Activated T-cell treated with anti-CD3 and anti-CD28 coated beads, Interleukin-2, amount 50 U/mL, for 72 hours (primary cell): ENCODE measurements around the gene FFAR3. TPM values are rescaled to one million over a fixed set of nuclear protein-coding genes. Genes with fewer than 3 reads are reported as not detected.

ENCODE experiments used
- ATAC-seq, 2 donors: fragments of 150-1000 bp; cut with Tn5 transposase; replicated peaks in 1 of 2; 2 replicates each; pipeline ENCODE4 v1.10.0; 2021; ENCODE audit warnings: moderate library complexity in 2 of 2, mild to moderate bottlenecking in 1 of 2
- DNase-seq, 2 donors: peaks; one replicate each; pipeline ENCODE4 v3.0.0; 2021 to 2022; ENCODE audit warnings: mixed read lengths in 1 of 2
- H3K27ac Mint-ChIP-seq: one replicate; pipeline ENCODE4 v1.8.0; 2022; ENCODE audit warnings: mild to moderate bottlenecking, moderate library complexity, mixed read lengths
- H3K27me3 Mint-ChIP-seq: one replicate; pipeline ENCODE4 v1.8.0; 2022; ENCODE audit warnings: low read depth, mixed read lengths
- H3K36me3 Mint-ChIP-seq, 2 donors: one replicate each; pipeline ENCODE4 v1.8.0; 2022; ENCODE audit warnings: mixed read lengths in 2 of 2, mild to moderate bottlenecking in 1 of 2; ENCODE audit not compliant: insufficient read depth in 2 of 2
- H3K4me1 Mint-ChIP-seq: one replicate; pipeline ENCODE4 v1.8.0; 2022; ENCODE audit warnings: low read depth, mixed read lengths
- H3K4me3 Mint-ChIP-seq, 2 donors: one replicate each; pipeline ENCODE4 v1.8.0; 2022; ENCODE audit warnings: mild to moderate bottlenecking in 2 of 2, mixed read lengths in 2 of 2, moderate library complexity in 2 of 2
- H3K9me3 Mint-ChIP-seq, 2 donors: one replicate each; pipeline ENCODE4 v1.8.0; 2022; ENCODE audit warnings: mixed read lengths in 2 of 2
- total RNA-seq, 2 donors: library from RNA; stranded (reverse); gene quantifications; one replicate each; pipeline ENCODE4 v1.2.3, GENCODE V29; 2022

The FFAR3 gene
- total RNA-seq, 2 donors from 2014 or later = 6.6 to 8.8 TPM

- peaks cover 26% of the 10 kb centered on the region for H3K4me1 Mint-ChIP-seq
Observed at GRCh38 chr19:35408284-35409171, 50.3 kb downstream of the FFAR3 start.

DNA sequence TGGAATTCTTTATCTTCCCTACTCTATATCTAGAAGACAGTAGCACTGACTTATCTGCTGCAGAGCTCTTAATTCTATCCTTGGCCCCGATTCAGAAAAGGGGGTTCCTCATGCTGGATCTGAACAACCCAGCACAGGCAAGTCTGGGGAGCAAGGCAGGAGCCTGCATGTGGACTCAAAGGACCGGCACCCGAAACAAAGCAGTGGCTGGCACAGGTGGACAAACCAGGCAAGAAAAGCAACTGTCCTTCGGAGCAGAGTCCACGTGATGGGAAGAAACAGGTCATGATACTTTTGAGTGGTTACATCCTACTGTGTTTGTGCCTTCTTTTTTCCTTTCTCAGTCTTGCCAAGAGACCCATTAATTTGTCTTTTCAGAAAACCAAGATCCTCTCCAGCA is 50.9 kb downstream of the FFAR3 start:
- H3K36me3 Mint-ChIP-seq = peaks cover 3 to 6% of the 10 kb centered on the region in 2 donors

More at GRCh38 chr19:35408284-35409171, 50.3 kb downstream of the FFAR3 start:
- peaks cover 3 to 6% of the 10 kb centered on the region in 2 donors for H3K36me3 Mint-ChIP-seq
- ATAC-seq = no peak
- no peak overlapping the region for H3K4me3 Mint-ChIP-seq
- no peak overlapping the region for H3K27ac Mint-ChIP-seq
- peaks cover 1 to 4% of the 10 kb centered on the region in 2 donors for H3K9me3 Mint-ChIP-seq
- H3K27me3 Mint-ChIP-seq = peaks cover 39% of the 10 kb centered on the region
- no peak for DNase-seq

More for the DNA sequence above, 50.9 kb downstream of the FFAR3 start:
- Mint-ChIP-seq H3K27me3 (peaks cover 39% of the 10 kb centered on the region), H3K27ac (no peak overlapping the region), H3K4me3 (no peak overlapping the region), H3K9me3 (peaks cover 1 to 4% of the 10 kb centered on the region in 2 donors), H3K4me1 (peaks cover 19% of the 10 kb centered on the region)
- no peak for DNase-seq
- no peak for ATAC-seq

Other genes with a start within 250 kb of the FFAR3 start
- gene FXYD3, start 242.6 kb upstream of the FFAR3 start, total RNA-seq = not detected
- under 1 TPM; 0.72 to 1.00 TPM for gene LGI4, start 223.4 kb upstream of the FFAR3 start, total RNA-seq
- 1 to 10 TPM; 1.6 to 2.0 TPM for gene FXYD1, start 219.6 kb upstream of the FFAR3 start, total RNA-seq
- gene FXYD7, start 215.2 kb upstream of the FFAR3 start, total RNA-seq = 1 to 10 TPM; 1.0 to 1.2 TPM
- gene FXYD5, start 203.7 kb upstream of the FFAR3 start, total RNA-seq = 100 to 1,000 TPM; 331 to 342 TPM
- gene FAM187B, start 129.7 kb upstream of the FFAR3 start, total RNA-seq = not detected
- 10 to 100 TPM; 24.2 to 41.1 TPM for gene LSR, start 109.5 kb upstream of the FFAR3 start, total RNA-seq
- 100 to 1,000 TPM; 202 to 212 TPM for gene USF2, start 89.5 kb upstream of the FFAR3 start, total RNA-seq
- 1 to 10 TPM; 1.2 to 2.4 TPM for gene HAMP, start 75.9 kb upstream of the FFAR3 start, total RNA-seq
- under 1 TPM; 0.29 to 0.83 TPM for gene MAG, start 66.3 kb upstream of the FFAR3 start, total RNA-seq
- 10 to 100 TPM; 39.1 to 44.5 TPM for gene CD22, start 29.3 kb upstream of the FFAR3 start, total RNA-seq
- gene FFAR1, start 10.6 kb upstream of the FFAR3 start, total RNA-seq = 1 to 10 TPM in 1 of 2 donors, under 1 TPM in 1; 0.67 to 1.4 TPM
- 1 to 10 TPM; 1.1 to 1.9 TPM for gene GPR42, start 12.6 kb downstream of the FFAR3 start, total RNA-seq
- gene FFAR2, start 89.8 kb downstream of the FFAR3 start, total RNA-seq = not detected
- gene KRTDAP, start 132.0 kb downstream of the FFAR3 start, total RNA-seq = not detected
- 1 to 10 TPM; 3.7 to 7.5 TPM for gene DMKN, start 155.2 kb downstream of the FFAR3 start, total RNA-seq
- gene SBSN, start 169.9 kb downstream of the FFAR3 start, total RNA-seq = under 1 TPM in 1 of 2 donors, not detected in 1; 0.21 TPM
- gene GAPDHS, start 175.0 kb downstream of the FFAR3 start, total RNA-seq = not detected
- gene TMEM147, start 187.2 kb downstream of the FFAR3 start, total RNA-seq = 10 to 100 TPM; 79.0 to 87.8 TPM
- gene ATP4A, start 205.2 kb downstream of the FFAR3 start, total RNA-seq = not detected
- gene PMIS2, start 227.7 kb downstream of the FFAR3 start, total RNA-seq = not detected